B cell (primary cell): ENCODE data around the gene DIS3L2. TPM values are rescaled to one million over a fixed set of nuclear protein-coding genes. Genes with fewer than 3 reads are reported as not detected.
A peak's percentile ranks its signal among the peaks of the same experiment; 100 is the strongest.

ENCODE experiments used
- ATAC-seq: fragments of 200-7000 bp; cut with Tn5 transposase; one replicate; pipeline ENCODE4 v1.10.0; 2021; ENCODE audit warnings: low read depth, mild to moderate bottlenecking, moderate number of reproducible peaks, moderate library complexity
- CTCF ChIA-PET: fragments of 350-600 bp; sonication (Branson Sonifier 250); formaldehyde crosslinking; loops from one replicate; lab custom pipeline; 2021; ENCODE audit warnings: antibody characterized with exemption, inconsistent platforms; lab: Charles Lee
- POLR2A ChIA-PET: fragments of 350-600 bp; sonication (Branson Sonifier 250); formaldehyde crosslinking; loops from one replicate; lab custom pipeline; 2021; ENCODE audit warnings: antibody characterized with exemption; lab: Charles Lee
- DNase-seq: peaks from one replicate; pipeline ENCODE4 v3.0.0; 2013
- H2AFZ ChIP-seq: 2 replicates; pipeline ENCODE4 v1.6.1; 2012; ENCODE audit warnings: mild to moderate bottlenecking, low read depth, low read length; ENCODE audit not compliant: insufficient read depth, poor library complexity, severe bottlenecking
- H3K27ac ChIP-seq, 2 donors: 1 replicate in 1 of 2; 2 replicates in 1 of 2; pipeline ENCODE4 v1.5.1; 2012 to 2013; ENCODE audit warnings: low read length in 2 of 2, mild to moderate bottlenecking in 2 of 2, moderate library complexity in 1 of 2
- H3K27me3 ChIP-seq, 4 experiments: fragments of 200-600 bp in 1 of 4; sonication (generic) in 1 of 4; replicated peaks in 1 of 4; 1 replicate in 2 of 4; 2 replicates in 2 of 4; pipeline versions ENCODE4 v1.6.1 to v1.7.0; 2013 to 2016; ENCODE audit warnings: low read length in 3 of 4, mild to moderate bottlenecking in 2 of 4, mixed read lengths in 1 of 4, moderate library complexity in 1 of 4; ENCODE audit not compliant: insufficient read depth in 4 of 4, control insufficient read depth in 3 of 4; ENCODE audit errors: control extremely low read depth in 1 of 4
- H3K36me3 ChIP-seq, 2 experiments: replicated peaks in 1 of 2; 1 replicate in 1 of 2; 2 replicates in 1 of 2; pipeline versions ENCODE4 v1.6.1 to v1.7.1; 2013; ENCODE audit warnings: low read length in 1 of 2; ENCODE audit not compliant: insufficient read depth in 2 of 2, control insufficient read depth in 1 of 2; ENCODE audit errors: control extremely low read depth in 1 of 2, extremely low read depth in 1 of 2
- H3K4me1 ChIP-seq, 2 donors: fragments of 200-600 bp in 1 of 2; sonication (generic) in 1 of 2; 1 replicate in 1 of 2; 2 replicates in 1 of 2; pipeline versions ENCODE4 v1.5.1 to v1.6.1; 2013 to 2017; ENCODE audit warnings: low read length in 2 of 2; ENCODE audit not compliant: control insufficient read depth in 2 of 2, insufficient read depth in 2 of 2
- H3K4me2 ChIP-seq: replicated peaks from 2 replicates; pipeline ENCODE3; 2012; ENCODE audit warnings: mild to moderate bottlenecking, low read depth, low read length; ENCODE audit not compliant: poor library complexity, severe bottlenecking
- H3K4me3 ChIP-seq, 5 experiments: fragments of 200-600 bp in 1 of 5; sonication (generic) in 1 of 5; 1 replicate in 3 of 5; 2 replicates in 2 of 5; pipeline versions ENCODE4 v1.5.1 to v1.7.0; 2011 to 2016; ENCODE audit warnings: low read length in 4 of 5, mild to moderate bottlenecking in 4 of 5, low read depth in 2 of 5, control low read depth in 1 of 5, moderate library complexity in 1 of 5; ENCODE audit not compliant: insufficient read depth in 1 of 5; ENCODE audit errors: control extremely low read depth in 1 of 5, extremely low read depth in 1 of 5
- H3K79me2 ChIP-seq: fragments of 200-600 bp; sonication (generic); one replicate; pipeline ENCODE4 v1.6.0; 2016; ENCODE audit warnings: low read length; ENCODE audit not compliant: control insufficient read depth, insufficient read depth
- H3K9ac ChIP-seq: fragments of 200-600 bp; sonication (generic); 2 replicates; pipeline ENCODE4 v1.6.1; 2017; ENCODE audit warnings: mild to moderate bottlenecking, low read length, moderate library complexity
- H3K9me3 ChIP-seq, 3 donors: one replicate each; pipeline versions ENCODE4 v1.6.1 to v1.7.1; 2013; ENCODE audit warnings: low read length in 2 of 3; ENCODE audit not compliant: control insufficient read depth in 2 of 3, insufficient read depth in 1 of 3; ENCODE audit errors: control extremely low read depth in 1 of 3
- H4K20me1 ChIP-seq: 2 replicates; pipeline ENCODE4 v1.6.0; 2012; ENCODE audit warnings: mild to moderate bottlenecking, low read length; ENCODE audit not compliant: insufficient read depth, control insufficient read depth, poor library complexity, severe bottlenecking
- H3K27ac Mint-ChIP-seq: one replicate; pipeline ENCODE4 v1.8.0; 2021; ENCODE audit warnings: mixed read lengths
- H3K27me3 Mint-ChIP-seq: one replicate; pipeline ENCODE4 v1.8.0; 2021; ENCODE audit warnings: mixed read lengths
- H3K4me1 Mint-ChIP-seq: one replicate; pipeline ENCODE4 v1.8.0; 2021; ENCODE audit warnings: mixed read lengths
- H3K4me3 Mint-ChIP-seq: one replicate; pipeline ENCODE4 v1.8.0; 2021; ENCODE audit warnings: mixed read lengths
- H3K9me3 Mint-ChIP-seq: one replicate; pipeline ENCODE4 v1.8.0; 2022; ENCODE audit warnings: mixed read lengths; ENCODE audit not compliant: insufficient read depth
- CTCF ChIP-seq: fragments of 200-600 bp; IDR thresholded peaks from one replicate; pipeline ENCODE4 v1.8.0; 2022; ENCODE audit warnings: antibody characterized with exemption, mild to moderate bottlenecking
- EZH2 ChIP-seq: IDR thresholded peaks from 2 replicates; pipeline ENCODE4 v1.6.1; 2012; ENCODE audit warnings: borderline replicate concordance, low read depth, mild to moderate bottlenecking, moderate library complexity, low read length; ENCODE audit not compliant: insufficient read depth, poor library complexity, severe bottlenecking
- WGBS: methylation state at CpG from one replicate; pipeline ENCODE4 v1.1.5; 2013; ENCODE audit warnings: missing lambda C conversion rate; ENCODE audit not compliant: insufficient coverage; 5-methylcytosine and 5-hydroxymethylcytosine counted together
- intact Hi-C: fragments of 100-400 bp; cut with micrococcal nuclease; formaldehyde crosslinking; loops from one replicate; pipeline ENCODE4 v1.10.0; 2022
- polyA plus RNA-seq: library from polyadenylated mRNA; depleted of rRNA; stranded (reverse); fragments of >200 nt; gene quantifications from 2 replicates; pipeline ENCODE4 v1.2.3, GENCODE V29; 2012
- total RNA-seq, 2 donors: library from RNA; stranded (reverse); fragments of 120-200 nt in 1 of 2; gene quantifications; 1 replicate in 1 of 2; 2 replicates in 1 of 2; pipeline versions ENCODE4 v1.2.3 to v1.2.4, GENCODE V29; 2013 to 2022

The DIS3L2 gene
- total and polyA plus RNA-seq, 2 donors (not counting 1 experiment from before 2014, with no cell fraction given): 34.5 to 70.1 TPM

DNA sequence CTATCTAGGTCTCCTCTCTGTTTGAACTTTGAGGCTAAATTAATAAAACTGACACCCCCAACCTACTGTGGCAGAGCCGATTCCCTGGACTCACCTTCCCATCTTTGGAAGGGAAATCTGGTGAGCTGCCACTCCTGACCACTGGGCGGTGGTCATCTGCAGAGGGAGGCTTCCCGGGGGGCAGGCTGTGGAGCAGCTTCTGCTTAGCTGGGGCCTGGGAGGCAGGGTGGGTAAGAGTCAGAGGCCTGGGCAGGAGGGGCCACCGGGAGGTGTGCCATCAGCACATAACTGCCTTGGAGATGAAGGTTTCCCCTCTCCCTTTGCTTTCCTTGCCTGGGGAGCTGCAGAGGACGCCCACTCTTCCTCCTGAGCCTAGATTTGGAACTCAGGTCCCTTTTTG is 33.0 kb upstream of the DIS3L2 start:
- ATAC-seq: no peak

More for the DNA sequence above, 33.0 kb upstream of the DIS3L2 start:
- ChIA-PET CTCF (no interaction called here), POLR2A (no interaction called here)
- no peak overlapping the region for H3K9ac ChIP-seq
- no peak overlapping the region for H2AFZ ChIP-seq
- H3K4me3 ChIP-seq: no peak overlapping the region
- 86% methylated on average over 4 of the region's 5 CpGs for WGBS
- peaks cover 0 to 7% (median 0%) of the 10 kb centered on the region in 3 donors for H3K9me3 ChIP-seq
- intact Hi-C loops: no loop called here
- peaks cover 56% of the 10 kb centered on the region for H3K27me3 Mint-ChIP-seq
- no peaks in the 10 kb centered on the region for H3K79me2 ChIP-seq
- TF ChIP-seq EZH2: no peak
- no peak for TF ChIP-seq CTCF
- H3K4me3 Mint-ChIP-seq: peak overlapping the region; percentile 29
- H3K4me1 Mint-ChIP-seq: peaks cover 31% of the 10 kb centered on the region
- H4K20me1 ChIP-seq: no peaks in the 10 kb centered on the region
- no peak overlapping the region for H3K4me2 ChIP-seq
- H3K4me1 ChIP-seq: peaks cover 27 to 30% of the 10 kb centered on the region in 2 donors
- peaks cover 0 to 47% (median 19%) of the 10 kb centered on the region in 4 experiments for H3K27me3 ChIP-seq
- H3K27ac ChIP-seq: no peak overlapping the region
- no peaks in the 10 kb centered on the region for H3K36me3 ChIP-seq
- no peak overlapping the region for H3K27ac Mint-ChIP-seq
- no peaks in the 10 kb centered on the region for H3K9me3 Mint-ChIP-seq
- no peak for DNase-seq
